PC-3 (cell line): ENCODE measurements around the gene ZKSCAN4. TPM values are rescaled to one million over a fixed set of nuclear protein-coding genes. Genes with fewer than 3 reads are reported as not detected.

Experiments used
- ATAC-seq: fragments of 200-7000 bp; cut with Tn5 transposase; 2 replicates; pipeline ENCODE4 v1.9.1; 2020; ENCODE audit warnings: mild to moderate bottlenecking, moderate library complexity
- BruUV-seq: library from RNA; stranded (reverse); fragments of 400-500 nt; replicated peaks from 2 replicates; lab custom pipeline; 2021; lab: Mats Ljungman, UMichigan
- CTCF ChIA-PET: fragments of 300-600 bp; sonication (Branson Sonifier 250); formaldehyde crosslinking; loops from one replicate; lab custom pipeline; 2022; ENCODE audit warnings: antibody characterized with exemption; lab: Charles Lee
- POLR2A ChIA-PET: fragments of 300-600 bp; sonication (Branson Sonifier 250); formaldehyde crosslinking; loops from one replicate; lab custom pipeline; 2022; ENCODE audit warnings: antibody characterized with exemption; ENCODE audit not compliant: unreplicated experiment; lab: Charles Lee
- DNase-seq: peaks from one replicate; pipeline ENCODE4 v3.0.0-alpha.2; 2015
- H2AFZ ChIP-seq: fragments of 300-600 bp; sonication (generic); 2 replicates; pipeline ENCODE4 v1.6.0; 2016; ENCODE audit warnings: antibody characterized with exemption, low read length
- H3F3A ChIP-seq: fragments of 300-600 bp; sonication (generic); one replicate; pipeline ENCODE4 v1.6.0; 2017; ENCODE audit warnings: antibody characterized with exemption, low read length, control low read depth, mild to moderate bottlenecking; ENCODE audit not compliant: unreplicated experiment
- H3K27ac ChIP-seq: fragments of 300-600 bp; sonication (generic); 2 replicates; pipeline ENCODE4 v1.5.1; 2016; ENCODE audit warnings: mild to moderate bottlenecking, low read length
- H3K27me3 ChIP-seq: fragments of 300-600 bp; sonication (generic); 2 replicates; pipeline ENCODE4 v1.6.1; 2016; ENCODE audit warnings: low read length, mixed read lengths
- H3K36me3 ChIP-seq: fragments of 300-600 bp; sonication (generic); 2 replicates; pipeline ENCODE4 v1.6.1; 2016; ENCODE audit warnings: low read depth, mixed run types, low read length, mixed read lengths
- H3K4me1 ChIP-seq: fragments of 300-600 bp; sonication (generic); 2 replicates; pipeline ENCODE4 v1.5.1; 2016; ENCODE audit warnings: low read length; ENCODE audit not compliant: insufficient read depth
- H3K4me2 ChIP-seq: fragments of 300-600 bp; sonication (generic); 2 replicates; pipeline ENCODE4 v1.6.0; 2016; ENCODE audit warnings: low read length
- H3K4me3 ChIP-seq: fragments of 300-600 bp; sonication (generic); 2 replicates; pipeline ENCODE4 v1.5.1; 2016; ENCODE audit warnings: mild to moderate bottlenecking, low read length, mixed read lengths
- H3K79me2 ChIP-seq: fragments of 300-600 bp; sonication (generic); 2 replicates; pipeline ENCODE4 v1.6.1; 2017; ENCODE audit warnings: low read length, mixed read lengths
- H3K9ac ChIP-seq: fragments of 300-600 bp; sonication (generic); 2 replicates; pipeline ENCODE4 v1.6.0; 2016; ENCODE audit warnings: mild to moderate bottlenecking, low read length
- H3K9me2 ChIP-seq: fragments of 300-600 bp; sonication (generic); replicated peaks from 2 replicates; pipeline ENCODE4 v1.6.1; 2016; ENCODE audit warnings: mixed run types, low read length, mixed read lengths
- H3K9me3 ChIP-seq: fragments of 300-600 bp; sonication (generic); 2 replicates; pipeline ENCODE4 v1.6.1; 2016; ENCODE audit warnings: low read length, mixed read lengths
- H4K20me1 ChIP-seq: fragments of 300-600 bp; sonication (generic); 2 replicates; pipeline ENCODE4 v1.6.1; 2016; ENCODE audit warnings: low read length, mixed read lengths
- EZH2 ChIP-seq: fragments of 300-600 bp; sonication (generic); IDR thresholded peaks from one replicate; pipeline ENCODE4 v1.6.1; 2017; ENCODE audit warnings: antibody characterized with exemption, mild to moderate bottlenecking, low read length; ENCODE audit not compliant: unreplicated experiment
- EZH2phosphoT487 ChIP-seq: fragments of 300-600 bp; sonication (generic); IDR thresholded peaks from 2 replicates; pipeline ENCODE4 v1.6.1; 2018; ENCODE audit warnings: mild to moderate bottlenecking, antibody characterized with exemption, low read length, borderline replicate concordance
- intact Hi-C: fragments of 100-400 bp; cut with micrococcal nuclease; formaldehyde crosslinking; loops from 2 replicates; pipeline ENCODE4 v1.9.0; 2023
- total RNA-seq: library from RNA; depleted of rRNA; stranded (reverse); fragments of >200 nt; gene quantifications from 2 replicates; pipeline ENCODE4 v1.2.3, GENCODE V29; 2014
- TF ChIP-seq, protein P1 (sequence below): fragments of 300-600 bp; sonication (generic); conservative IDR thresholded peaks from 2 replicates; pipeline ENCODE4 v1.5.1; 2017; ENCODE audit warnings: antibody characterized with exemption, low read depth, mild to moderate bottlenecking, low read length

The ZKSCAN4 gene
- total RNA-seq, 1 experiment from 2014 or later: 2.3 TPM

DNA sequence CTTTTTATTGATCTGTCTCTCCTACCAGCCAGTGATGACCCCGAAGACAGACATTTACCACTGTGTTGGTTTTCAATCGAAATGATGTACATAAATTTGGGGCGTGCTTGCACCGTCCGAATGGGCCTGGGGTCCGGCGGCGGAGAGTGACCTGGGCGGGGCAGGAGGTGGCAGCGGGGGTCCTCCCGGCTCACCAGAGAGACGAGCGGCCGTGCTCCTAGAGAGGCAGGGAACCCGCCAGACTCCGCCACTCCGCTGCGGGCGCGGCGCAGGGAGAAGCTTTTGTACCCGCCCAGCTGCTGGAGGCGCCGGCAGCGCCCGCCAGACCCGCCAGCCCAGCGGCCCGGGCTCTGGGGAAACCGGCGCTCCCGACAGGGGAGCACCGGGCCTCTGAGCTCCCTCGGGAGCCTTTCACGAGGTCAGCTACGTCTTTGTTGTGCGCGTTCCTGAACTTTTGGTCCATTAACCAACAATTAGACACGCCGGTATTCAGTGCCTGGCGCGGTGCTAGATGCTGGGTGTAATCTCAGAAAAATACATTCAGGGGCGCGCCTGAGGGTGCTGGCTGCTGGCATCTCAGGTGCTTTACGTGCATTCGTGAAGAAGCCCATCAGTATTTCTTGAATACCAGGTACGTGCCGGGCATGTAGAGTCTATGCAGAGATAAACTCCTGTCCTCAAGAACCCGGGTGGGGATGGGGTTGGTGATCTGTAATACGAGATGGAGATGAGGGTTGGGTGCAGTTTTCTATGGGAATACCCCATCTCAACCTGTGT, 29.4 kb upstream of the ZKSCAN4 start, which contains the start of gene PGBD1:
PGBD1 (plus strand) TSS at position 285 of the 777 bp plus-strand sequence. CDS start 2,242 bp downstream, outside the sequence.
- peak within 1 kb of the TSS; percentile 96 for H3K4me3 ChIP-seq
- intact Hi-C loops: loop anchor here (1.0 to 2.0 kb wide), 3 partner anchors 50 to 73 kb away; no protein-coding TSS in a partner anchor
- CTCF ChIA-PET: interaction anchor here (0.7 to 1.4 kb wide), 3 partner anchors 54 to 75 kb away, joined by 3 to 6 read pairs (median 4); no protein-coding TSS in a partner anchor
- H3K27me3 ChIP-seq: no peaks in the 10 kb centered on the region
- H3K4me2 ChIP-seq: peak within 1 kb of the TSS; percentile 83
- POLR2A ChIA-PET: interaction anchor here (0.5 to 0.6 kb wide), 3 partner anchors 15 to 71 kb away, joined by 3 to 4 read pairs (median 4); partner anchors contain the start of genes ZKSCAN4 and ZSCAN26
- H3K36me3 ChIP-seq: peaks cover 15% of the 10 kb centered on the region; the same call in 1 of the 2 replicates
- peaks cover 20% of the 10 kb centered on the region for H3K79me2 ChIP-seq
- H4K20me1 ChIP-seq: no peaks in the 10 kb centered on the region
- no peaks in the 10 kb centered on the region for H3F3A ChIP-seq
- peak; percentile 80 for DNase-seq
- peaks cover 19% of the 10 kb centered on the region for H3K4me1 ChIP-seq
- H3K9me2 ChIP-seq: no peaks in the 10 kb centered on the region
- peak within 1 kb of the TSS; percentile 100 for H2AFZ ChIP-seq
- peak; percentile 94 for ATAC-seq
- no peak within 1 kb of the TSS for H3K27ac ChIP-seq
- H3K9me3 ChIP-seq: no peaks in the 10 kb centered on the region
- no TSS peak for BruUV-seq
- peak within 1 kb of the TSS; percentile 81 for H3K9ac ChIP-seq
- TF ChIP-seq EZH2phosphoT487: no peak
- TF ChIP-seq EZH2: no peak
- TF ChIP-seq, protein P1, sequence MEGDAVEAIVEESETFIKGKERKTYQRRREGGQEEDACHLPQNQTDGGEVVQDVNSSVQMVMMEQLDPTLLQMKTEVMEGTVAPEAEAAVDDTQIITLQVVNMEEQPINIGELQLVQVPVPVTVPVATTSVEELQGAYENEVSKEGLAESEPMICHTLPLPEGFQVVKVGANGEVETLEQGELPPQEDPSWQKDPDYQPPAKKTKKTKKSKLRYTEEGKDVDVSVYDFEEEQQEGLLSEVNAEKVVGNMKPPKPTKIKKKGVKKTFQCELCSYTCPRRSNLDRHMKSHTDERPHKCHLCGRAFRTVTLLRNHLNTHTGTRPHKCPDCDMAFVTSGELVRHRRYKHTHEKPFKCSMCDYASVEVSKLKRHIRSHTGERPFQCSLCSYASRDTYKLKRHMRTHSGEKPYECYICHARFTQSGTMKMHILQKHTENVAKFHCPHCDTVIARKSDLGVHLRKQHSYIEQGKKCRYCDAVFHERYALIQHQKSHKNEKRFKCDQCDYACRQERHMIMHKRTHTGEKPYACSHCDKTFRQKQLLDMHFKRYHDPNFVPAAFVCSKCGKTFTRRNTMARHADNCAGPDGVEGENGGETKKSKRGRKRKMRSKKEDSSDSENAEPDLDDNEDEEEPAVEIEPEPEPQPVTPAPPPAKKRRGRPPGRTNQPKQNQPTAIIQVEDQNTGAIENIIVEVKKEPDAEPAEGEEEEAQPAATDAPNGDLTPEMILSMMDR: no peak

DNA sequence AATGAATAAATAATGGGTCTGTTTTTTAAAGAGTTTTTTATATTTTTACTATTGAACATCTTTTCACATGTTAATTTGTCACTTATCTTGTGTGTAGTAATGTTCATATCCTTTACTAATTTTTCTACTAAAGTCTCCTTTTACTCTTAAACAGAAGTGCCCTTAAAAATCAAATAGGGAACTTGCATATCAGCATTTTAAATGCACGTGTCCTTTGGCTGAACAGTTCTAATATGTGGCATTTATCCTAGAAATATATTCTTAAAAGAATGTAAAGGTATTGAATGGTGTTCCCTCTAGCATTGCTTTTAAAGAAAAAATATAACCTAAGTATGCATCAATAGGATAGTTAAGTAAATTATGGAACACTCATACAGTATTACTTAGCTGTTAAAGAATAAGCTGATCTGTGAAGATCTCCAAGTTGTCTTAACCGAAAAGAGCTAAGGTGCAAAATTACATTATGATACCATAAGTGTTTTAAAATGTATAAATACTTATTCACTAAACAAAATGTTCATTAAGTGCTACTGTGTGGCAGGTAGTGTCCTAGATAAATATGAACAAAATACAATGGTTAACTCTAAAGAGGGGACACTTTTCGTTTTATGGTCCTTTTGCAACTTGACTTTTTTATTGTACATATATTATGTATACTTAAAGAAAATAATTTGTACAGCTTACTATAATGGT, 28.7 kb upstream of the ZKSCAN4 start:
- H3K9me2 ChIP-seq: no peaks in the 10 kb centered on the region
- peak overlapping the region; percentile 96 for H3K4me3 ChIP-seq
- BruUV-seq: no TSS peak
- peak overlapping the region; percentile 83 for H3K4me2 ChIP-seq
- H3K9me3 ChIP-seq: no peaks in the 10 kb centered on the region
- peaks cover 9% of the 10 kb centered on the region; the same call in 1 of the 2 replicates for H3K36me3 ChIP-seq
- H3K27me3 ChIP-seq: no peaks in the 10 kb centered on the region
- ATAC-seq (peak; percentile 4), DNase-seq (no peak)
- intact Hi-C loops: loop anchor here (1.0 to 2.0 kb wide), 2 partner anchors 55 to 74 kb away; no protein-coding TSS in a partner anchor
- TF ChIP-seq EZH2phosphoT487: no peak
- TF ChIP-seq, protein P1: no peak
- TF ChIP-seq EZH2: no peak
- peaks cover 19% of the 10 kb centered on the region for H3K4me1 ChIP-seq
- H3K27ac ChIP-seq: no peak overlapping the region
- CTCF ChIA-PET: interaction anchor here (0.7 to 1.4 kb wide), 3 partner anchors 55 to 75 kb away, joined by 3 to 6 read pairs (median 4); no protein-coding TSS in a partner anchor
- POLR2A ChIA-PET: interaction anchor here (0.6 to 0.7 kb wide), 2 partner anchors 14 to 72 kb away, joined by 3 read pairs; partner anchors contain the start of gene ZSCAN26
- H3K79me2 ChIP-seq: peaks cover 20% of the 10 kb centered on the region
- no peaks in the 10 kb centered on the region for H4K20me1 ChIP-seq
- H3F3A ChIP-seq: no peaks in the 10 kb centered on the region
- peak overlapping the region; percentile 81 for H3K9ac ChIP-seq
- H2AFZ ChIP-seq: peak overlapping the region; percentile 100
